ENCODE data around the gene IL10RB.

Gene IL10RB

GRCh38 chr21:33332143-33332542 lies 66.0 kb downstream of the IL10RB start:
- DNase-seq (ENCODE audit: low read depth): no peak

GRCh38 chr21:33334191-33334590 lies 68.0 kb downstream of the IL10RB start:
- no peak for DNase-seq (ENCODE audit: low read depth)

- no peak for DNase-seq (ENCODE audit: low read depth)
These were observed 68.7 kb downstream of the IL10RB start for GRCh38 chr21:33334824-33335223.

- no peak for DNase-seq (ENCODE audit: low read depth)
These were observed 73.0 kb downstream of the IL10RB start for GRCh38 chr21:33339135-33339534.

- DNase-seq (ENCODE audit: low read depth): no peak
These were observed 73.8 kb downstream of the IL10RB start for GRCh38 chr21:33339918-33340317.

- no peak for DNase-seq (ENCODE audit: low read depth)
These were observed 79.6 kb downstream of the IL10RB start for GRCh38 chr21:33345751-33346238.

All from HS-27A (cell line).